PFSK-1 (cell line): ENCODE data around the gene MRPS18A.

Experiments
- POLR2AphosphoS5 ChIP-seq: IDR thresholded peaks from 2 replicates; pipeline ENCODE4 v1.6.1; 2012; ENCODE audit warnings: low read depth, mild to moderate bottlenecking, control low read depth, low read length, moderate library complexity
- SIN3A ChIP-seq: IDR thresholded peaks from 2 replicates; pipeline ENCODE4 v1.6.1; 2012; ENCODE audit warnings: mild to moderate bottlenecking, low read length, moderate library complexity, borderline replicate concordance; ENCODE audit not compliant: insufficient read depth
- TAF1 ChIP-seq: IDR thresholded peaks from 2 replicates; pipeline ENCODE4 v1.6.1; 2012; ENCODE audit warnings: low read length, control low read depth, borderline replicate concordance; ENCODE audit not compliant: insufficient read depth
- TF ChIP-seq, protein P1 (sequence below), 2 experiments: IDR thresholded peaks; 2 replicates each; pipeline versions ENCODE4 v1.6.1 to v1.8.0; 2011 to 2012; ENCODE audit warnings: low read depth in 2 of 2, low read length in 2 of 2, control low read depth in 1 of 2, inconsistent platforms in 1 of 2, mild to moderate bottlenecking in 1 of 2, moderate library complexity in 1 of 2; ENCODE audit not compliant: insufficient read depth in 1 of 2

DNA sequence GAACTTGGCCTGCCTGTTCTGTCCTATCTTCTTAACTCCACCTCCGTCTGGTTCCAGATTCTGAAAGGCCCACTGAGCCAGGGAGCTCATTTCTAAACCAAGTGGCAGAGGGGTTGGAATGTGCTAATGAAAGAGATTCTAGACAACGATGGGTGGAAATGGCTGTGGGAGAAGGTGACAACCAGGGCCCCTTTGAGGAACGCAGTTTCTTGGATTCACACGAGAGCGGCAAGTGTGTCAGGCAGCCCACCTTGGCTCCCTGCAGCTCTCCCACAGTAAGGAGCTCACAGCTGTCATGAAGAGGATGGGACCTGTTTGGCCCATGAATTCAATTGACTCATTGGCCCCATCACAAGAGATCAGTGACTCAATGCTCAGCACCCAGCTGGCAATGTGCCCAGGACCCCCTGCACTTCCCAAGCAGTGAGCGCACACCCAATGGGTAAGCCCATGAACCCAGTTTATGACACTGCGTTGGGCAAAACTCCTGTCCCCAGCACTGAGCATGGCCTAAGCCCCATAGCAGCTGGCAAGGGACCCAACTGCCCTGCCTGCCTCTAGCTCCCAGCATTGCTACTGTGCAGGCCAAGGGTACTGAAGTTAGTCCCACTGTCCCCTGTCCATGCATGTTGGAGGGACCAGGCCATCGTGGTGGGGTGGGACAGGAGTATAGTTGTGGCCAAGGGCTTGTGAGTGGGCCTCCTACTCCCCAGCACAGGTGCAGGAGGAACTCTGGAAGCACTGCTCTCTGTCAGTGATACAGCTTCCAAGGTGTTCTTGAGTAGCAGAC, 16.4 kb downstream of the MRPS18A start:
- TF ChIP-seq SIN3A, result no peak
- TF ChIP-seq, protein P1, sequence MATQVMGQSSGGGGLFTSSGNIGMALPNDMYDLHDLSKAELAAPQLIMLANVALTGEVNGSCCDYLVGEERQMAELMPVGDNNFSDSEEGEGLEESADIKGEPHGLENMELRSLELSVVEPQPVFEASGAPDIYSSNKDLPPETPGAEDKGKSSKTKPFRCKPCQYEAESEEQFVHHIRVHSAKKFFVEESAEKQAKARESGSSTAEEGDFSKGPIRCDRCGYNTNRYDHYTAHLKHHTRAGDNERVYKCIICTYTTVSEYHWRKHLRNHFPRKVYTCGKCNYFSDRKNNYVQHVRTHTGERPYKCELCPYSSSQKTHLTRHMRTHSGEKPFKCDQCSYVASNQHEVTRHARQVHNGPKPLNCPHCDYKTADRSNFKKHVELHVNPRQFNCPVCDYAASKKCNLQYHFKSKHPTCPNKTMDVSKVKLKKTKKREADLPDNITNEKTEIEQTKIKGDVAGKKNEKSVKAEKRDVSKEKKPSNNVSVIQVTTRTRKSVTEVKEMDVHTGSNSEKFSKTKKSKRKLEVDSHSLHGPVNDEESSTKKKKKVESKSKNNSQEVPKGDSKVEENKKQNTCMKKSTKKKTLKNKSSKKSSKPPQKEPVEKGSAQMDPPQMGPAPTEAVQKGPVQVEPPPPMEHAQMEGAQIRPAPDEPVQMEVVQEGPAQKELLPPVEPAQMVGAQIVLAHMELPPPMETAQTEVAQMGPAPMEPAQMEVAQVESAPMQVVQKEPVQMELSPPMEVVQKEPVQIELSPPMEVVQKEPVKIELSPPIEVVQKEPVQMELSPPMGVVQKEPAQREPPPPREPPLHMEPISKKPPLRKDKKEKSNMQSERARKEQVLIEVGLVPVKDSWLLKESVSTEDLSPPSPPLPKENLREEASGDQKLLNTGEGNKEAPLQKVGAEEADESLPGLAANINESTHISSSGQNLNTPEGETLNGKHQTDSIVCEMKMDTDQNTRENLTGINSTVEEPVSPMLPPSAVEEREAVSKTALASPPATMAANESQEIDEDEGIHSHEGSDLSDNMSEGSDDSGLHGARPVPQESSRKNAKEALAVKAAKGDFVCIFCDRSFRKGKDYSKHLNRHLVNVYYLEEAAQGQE (IDR thresholded peaks at IDR 0.05; ENCODE audit: insufficient read depth in 1 of 2, low read depth in 2 of 2, low read length in 2 of 2), result no peak
- TF ChIP-seq TAF1, result no peak
- TF ChIP-seq POLR2AphosphoS5, result no peak
